Hepatocyte (in vitro differentiated cells): Measurements from ENCODE around the gene GPNMB. TPM values are rescaled to one million over a fixed set of nuclear protein-coding genes. Genes with fewer than 3 reads are reported as not detected.

Experiments
- DNase-seq: peaks from one replicate; pipeline ENCODE4 v3.0.0-alpha.2; 2016; ENCODE audit warnings: low spot score
- H2AFZ ChIP-seq: fragments of 200-600 bp; sonication (generic); 2 replicates; pipeline ENCODE4 v1.6.0; 2016; ENCODE audit warnings: antibody characterized with exemption, mild to moderate bottlenecking
- H3K27ac ChIP-seq: fragments of 200-600 bp; sonication (generic); 2 replicates; pipeline ENCODE4 v1.5.1; 2016; ENCODE audit warnings: mild to moderate bottlenecking
- H3K27me3 ChIP-seq: fragments of 200-600 bp; sonication (generic); 2 replicates; pipeline ENCODE4 v1.6.1; 2016
- H3K36me3 ChIP-seq: fragments of 200-600 bp; sonication (generic); replicated peaks from 2 replicates; pipeline ENCODE4 v1.5.1; 2016; ENCODE audit warnings: low read depth; ENCODE audit not compliant: insufficient read depth
- H3K4me1 ChIP-seq: fragments of 200-600 bp; sonication (generic); 2 replicates; pipeline ENCODE4 v1.5.1; 2016; ENCODE audit warnings: mild to moderate bottlenecking, moderate library complexity; ENCODE audit not compliant: insufficient read depth
- H3K4me2 ChIP-seq: fragments of 200-600 bp; sonication (generic); 2 replicates; pipeline ENCODE4 v1.6.0; 2016
- H3K4me3 ChIP-seq: fragments of 200-600 bp; sonication (generic); 2 replicates; pipeline ENCODE4 v1.5.1; 2016; ENCODE audit warnings: mild to moderate bottlenecking
- H3K79me2 ChIP-seq: fragments of 200-600 bp; sonication (generic); 2 replicates; pipeline ENCODE4 v1.6.0; 2017; ENCODE audit warnings: mild to moderate bottlenecking
- H3K9me2 ChIP-seq: fragments of 200-600 bp; sonication (generic); replicated peaks from 2 replicates; pipeline ENCODE4 v1.6.0; 2017; ENCODE audit warnings: mild to moderate bottlenecking; ENCODE audit not compliant: insufficient read depth
- H3K9me3 ChIP-seq: fragments of 200-600 bp; sonication (generic); 2 replicates; pipeline ENCODE4 v1.5.1; 2016; ENCODE audit warnings: low read depth, mild to moderate bottlenecking
- H4K20me1 ChIP-seq: fragments of 200-600 bp; sonication (generic); 2 replicates; pipeline ENCODE4 v1.6.0; 2016; ENCODE audit warnings: mild to moderate bottlenecking; ENCODE audit not compliant: insufficient read depth, poor library complexity, severe bottlenecking
- EZH2 ChIP-seq: fragments of 200-600 bp; sonication (generic); IDR thresholded peaks from 2 replicates; pipeline ENCODE4 v1.6.1; 2016; ENCODE audit warnings: antibody characterized with exemption, mild to moderate bottlenecking, borderline replicate concordance
- EZH2phosphoT487 ChIP-seq: fragments of 200-600 bp; sonication (generic); IDR thresholded peaks from one replicate; pipeline ENCODE4 v1.6.1; 2018; ENCODE audit warnings: antibody characterized with exemption, mild to moderate bottlenecking, low read depth, moderate library complexity; ENCODE audit not compliant: unreplicated experiment, severe bottlenecking
- WGBS: methylation state at CpG from one replicate; pipeline ENCODE4 v1.1.6; 2016; ENCODE audit warnings: low lambda C conversion rate; ENCODE audit errors: missing lambda C conversion rate; 5-methylcytosine and 5-hydroxymethylcytosine counted together
- polyA plus RNA-seq: library from polyadenylated mRNA; unstranded; fragments of >200 nt; fragmentation: Nextera tagmentation; extraction: Ambion mirVana; gene quantifications from 2 replicates; pipeline ENCODE4 v1.2.1, GENCODE V29; 2016
- total RNA-seq: library from RNA; depleted of rRNA; stranded (reverse); fragments of >200 nt; gene quantifications from 2 replicates; pipeline ENCODE4 v1.2.3, GENCODE V29; 2014
- TF ChIP-seq, protein P1 (sequence below): fragments of 200-600 bp; sonication (generic); IDR thresholded peaks from 2 replicates; pipeline ENCODE4 v1.5.1; 2016; ENCODE audit warnings: antibody characterized with exemption, mild to moderate bottlenecking; ENCODE audit not compliant: poor library complexity

Gene GPNMB
- total and polyA plus RNA-seq, 2 experiments from 2014 or later: 32.1 to 36.3 TPM

GRCh38 chr7:23205577-23205908, 41.0 kb upstream of the GPNMB start:
- Histone ChIP-seq H3K9me3 (no peaks in the 10 kb centered on the region), H3K79me2 (no peaks in the 10 kb centered on the region), H3K4me1 (peaks cover 5% of the 10 kb centered on the region), H4K20me1 (no peaks in the 10 kb centered on the region), H2AFZ (no peak overlapping the region), H3K27ac (no peak overlapping the region), H3K36me3 (no peaks in the 10 kb centered on the region), H3K4me3 (no peak overlapping the region), H3K9me2 (no peaks in the 10 kb centered on the region), H3K4me2 (no peak overlapping the region), H3K27me3 (no peaks in the 10 kb centered on the region)
- TF ChIP-seq, protein P1, sequence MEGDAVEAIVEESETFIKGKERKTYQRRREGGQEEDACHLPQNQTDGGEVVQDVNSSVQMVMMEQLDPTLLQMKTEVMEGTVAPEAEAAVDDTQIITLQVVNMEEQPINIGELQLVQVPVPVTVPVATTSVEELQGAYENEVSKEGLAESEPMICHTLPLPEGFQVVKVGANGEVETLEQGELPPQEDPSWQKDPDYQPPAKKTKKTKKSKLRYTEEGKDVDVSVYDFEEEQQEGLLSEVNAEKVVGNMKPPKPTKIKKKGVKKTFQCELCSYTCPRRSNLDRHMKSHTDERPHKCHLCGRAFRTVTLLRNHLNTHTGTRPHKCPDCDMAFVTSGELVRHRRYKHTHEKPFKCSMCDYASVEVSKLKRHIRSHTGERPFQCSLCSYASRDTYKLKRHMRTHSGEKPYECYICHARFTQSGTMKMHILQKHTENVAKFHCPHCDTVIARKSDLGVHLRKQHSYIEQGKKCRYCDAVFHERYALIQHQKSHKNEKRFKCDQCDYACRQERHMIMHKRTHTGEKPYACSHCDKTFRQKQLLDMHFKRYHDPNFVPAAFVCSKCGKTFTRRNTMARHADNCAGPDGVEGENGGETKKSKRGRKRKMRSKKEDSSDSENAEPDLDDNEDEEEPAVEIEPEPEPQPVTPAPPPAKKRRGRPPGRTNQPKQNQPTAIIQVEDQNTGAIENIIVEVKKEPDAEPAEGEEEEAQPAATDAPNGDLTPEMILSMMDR: no peak
- TF ChIP-seq EZH2: no peak
- no peak for TF ChIP-seq EZH2phosphoT487
- no peak for DNase-seq
- 78% methylated on average over 2 of the region's 2 CpGs for WGBS

GRCh38 chr7:23205909-23206767, 40.4 kb upstream of the GPNMB start:
- TF ChIP-seq, protein P1: no peak
- TF ChIP-seq EZH2: no peak
- TF ChIP-seq EZH2phosphoT487: no peak
- H3K36me3 ChIP-seq: no peaks in the 10 kb centered on the region
- H3K9me3 ChIP-seq: no peaks in the 10 kb centered on the region
- no peaks in the 10 kb centered on the region for H3K79me2 ChIP-seq
- WGBS: 98% methylated on average over 62 of the region's 76 CpGs
- no peak overlapping the region for H3K4me3 ChIP-seq
- no peak overlapping the region for H3K4me2 ChIP-seq
- peaks cover 5% of the 10 kb centered on the region for H3K4me1 ChIP-seq
- H2AFZ ChIP-seq: no peak overlapping the region
- H3K9me2 ChIP-seq: no peaks in the 10 kb centered on the region
- H3K27ac ChIP-seq: no peak overlapping the region
- no peak for DNase-seq
- H4K20me1 ChIP-seq: no peaks in the 10 kb centered on the region
- no peaks in the 10 kb centered on the region for H3K27me3 ChIP-seq

- Histone ChIP-seq H3K36me3 (no peaks in the 10 kb centered on the region), H3K27ac (no peak overlapping the region), H4K20me1 (no peaks in the 10 kb centered on the region), H3K4me1 (peaks cover 5% of the 10 kb centered on the region), H3K4me3 (no peak overlapping the region), H3K27me3 (no peaks in the 10 kb centered on the region), H3K4me2 (no peak overlapping the region), H3K9me3 (no peaks in the 10 kb centered on the region), H2AFZ (no peak overlapping the region), H3K79me2 (no peaks in the 10 kb centered on the region), H3K9me2 (no peaks in the 10 kb centered on the region)
- 62% methylated on average over 2 of the region's 2 CpGs for WGBS
- TF ChIP-seq, protein P1: no peak
- no peak for TF ChIP-seq EZH2
- TF ChIP-seq EZH2phosphoT487: no peak
- DNase-seq: no peak
Observed at GRCh38 chr7:23207021-23207420, 39.6 kb upstream of the GPNMB start.
